Mucosa of gallbladder (tissue), 1 donor: ENCODE measurements around the gene CTAGE6. TPM values are rescaled to one million over a fixed set of nuclear protein-coding genes. Genes with fewer than 3 reads are reported as not detected.
"Not testable (repeated sequence)": the region's sequence is repeated elsewhere in the genome, so short reads cannot be mapped to it uniquely, and the experiment has no call there.

ENCODE experiments used
- DNase-seq: peaks from one replicate; pipeline ENCODE4 v3.0.0-alpha.2; 2020; ENCODE audit warnings: low spot score
- total RNA-seq: library from RNA; stranded (reverse); gene quantifications from one replicate; pipeline ENCODE4 v1.2.1, GENCODE V29; 2021
- donor health status: DM: no; HTN: no; CAD: no.

Gene CTAGE6
- 0.60 TPM for total RNA-seq

- not testable (repeated sequence) for DNase-seq
Observed at GRCh38 chr7:143757596-143757995, at the start of gene CTAGE6. Gene CTAGE6 (minus strand): TSS chr7:143757696. CDS start chr7:143757658, 38 bp downstream.

GRCh38 chr7:143806664-143807071 lies 49.2 kb upstream of the CTAGE6 start:
- not testable (repeated sequence) for DNase-seq

- not testable (repeated sequence) for DNase-seq
Observed at GRCh38 chr7:143797896-143798290, 40.4 kb upstream of the CTAGE6 start.

GRCh38 chr7:143797119-143797895 lies 39.8 kb upstream of the CTAGE6 start:
- not testable (repeated sequence) for DNase-seq

- not testable (repeated sequence) for DNase-seq
Observed at GRCh38 chr7:143795653-143796052, 38.2 kb upstream of the CTAGE6 start.

- not testable (repeated sequence) for DNase-seq
Observed at GRCh38 chr7:143792633-143793032, 35.1 kb upstream of the CTAGE6 start.

GRCh38 chr7:143785415-143786182 lies 28.1 kb upstream of the CTAGE6 start:
- DNase-seq: not testable (repeated sequence)

- not testable (repeated sequence) for DNase-seq
Observed at GRCh38 chr7:143779591-143779990, 22.1 kb upstream of the CTAGE6 start.

- DNase-seq: not testable (repeated sequence)
Observed at GRCh38 chr7:143772738-143773468, 15.4 kb upstream of the CTAGE6 start.

- not testable (repeated sequence) for DNase-seq
Observed at GRCh38 chr7:143767531-143767930, 10.0 kb upstream of the CTAGE6 start.

GRCh38 chr7:143765678-143766077 lies 8.2 kb upstream of the CTAGE6 start:
- not testable (repeated sequence) for DNase-seq

GRCh38 chr7:143763065-143763464 lies 5.6 kb upstream of the CTAGE6 start:
- DNase-seq: not testable (repeated sequence)

GRCh38 chr7:143745340-143745739 lies 12.2 kb downstream of the CTAGE6 start:
- DNase-seq: not testable (repeated sequence)

GRCh38 chr7:143737037-143737819 lies 20.3 kb downstream of the CTAGE6 start:
- not testable (repeated sequence) for DNase-seq

- no peak for DNase-seq
Observed at GRCh38 chr7:143735962-143736361, 21.5 kb downstream of the CTAGE6 start.

- DNase-seq: no peak
Observed at GRCh38 chr7:143733876-143734275, 23.6 kb downstream of the CTAGE6 start.

GRCh38 chr7:143728333-143728862 lies 29.1 kb downstream of the CTAGE6 start:
- DNase-seq: no peak

- DNase-seq: not testable (repeated sequence)
Observed at GRCh38 chr7:143727561-143727960, 29.9 kb downstream of the CTAGE6 start.

- not testable (repeated sequence) for DNase-seq
Observed at GRCh38 chr7:143726143-143726542, 31.4 kb downstream of the CTAGE6 start.

- not testable (repeated sequence) for DNase-seq
Observed at GRCh38 chr7:143720335-143720734, 37.2 kb downstream of the CTAGE6 start.
